Tongue (tissue), 2 donors: ENCODE measurements around the gene LRRC23. TPM values are rescaled to one million over a fixed set of nuclear protein-coding genes. Genes with fewer than 3 reads are reported as not detected.
"Not testable (repeated sequence)": the region's sequence is repeated elsewhere in the genome, so short reads cannot be mapped to it uniquely, and the experiment has no call there.

Experiments used
- DNase-seq: peaks from one replicate; pipeline ENCODE4 v3.0.0-alpha.2; 2015
- total RNA-seq: library from RNA; depleted of rRNA; stranded (reverse); fragments of >200 nt; gene quantifications from one replicate; pipeline ENCODE4 v1.2.3, GENCODE V29; 2014

The LRRC23 gene, protein sequence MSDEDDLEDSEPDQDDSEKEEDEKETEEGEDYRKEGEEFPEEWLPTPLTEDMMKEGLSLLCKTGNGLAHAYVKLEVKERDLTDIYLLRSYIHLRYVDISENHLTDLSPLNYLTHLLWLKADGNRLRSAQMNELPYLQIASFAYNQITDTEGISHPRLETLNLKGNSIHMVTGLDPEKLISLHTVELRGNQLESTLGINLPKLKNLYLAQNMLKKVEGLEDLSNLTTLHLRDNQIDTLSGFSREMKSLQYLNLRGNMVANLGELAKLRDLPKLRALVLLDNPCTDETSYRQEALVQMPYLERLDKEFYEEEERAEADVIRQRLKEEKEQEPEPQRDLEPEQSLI
- 5.9 TPM for total RNA-seq

DNA sequence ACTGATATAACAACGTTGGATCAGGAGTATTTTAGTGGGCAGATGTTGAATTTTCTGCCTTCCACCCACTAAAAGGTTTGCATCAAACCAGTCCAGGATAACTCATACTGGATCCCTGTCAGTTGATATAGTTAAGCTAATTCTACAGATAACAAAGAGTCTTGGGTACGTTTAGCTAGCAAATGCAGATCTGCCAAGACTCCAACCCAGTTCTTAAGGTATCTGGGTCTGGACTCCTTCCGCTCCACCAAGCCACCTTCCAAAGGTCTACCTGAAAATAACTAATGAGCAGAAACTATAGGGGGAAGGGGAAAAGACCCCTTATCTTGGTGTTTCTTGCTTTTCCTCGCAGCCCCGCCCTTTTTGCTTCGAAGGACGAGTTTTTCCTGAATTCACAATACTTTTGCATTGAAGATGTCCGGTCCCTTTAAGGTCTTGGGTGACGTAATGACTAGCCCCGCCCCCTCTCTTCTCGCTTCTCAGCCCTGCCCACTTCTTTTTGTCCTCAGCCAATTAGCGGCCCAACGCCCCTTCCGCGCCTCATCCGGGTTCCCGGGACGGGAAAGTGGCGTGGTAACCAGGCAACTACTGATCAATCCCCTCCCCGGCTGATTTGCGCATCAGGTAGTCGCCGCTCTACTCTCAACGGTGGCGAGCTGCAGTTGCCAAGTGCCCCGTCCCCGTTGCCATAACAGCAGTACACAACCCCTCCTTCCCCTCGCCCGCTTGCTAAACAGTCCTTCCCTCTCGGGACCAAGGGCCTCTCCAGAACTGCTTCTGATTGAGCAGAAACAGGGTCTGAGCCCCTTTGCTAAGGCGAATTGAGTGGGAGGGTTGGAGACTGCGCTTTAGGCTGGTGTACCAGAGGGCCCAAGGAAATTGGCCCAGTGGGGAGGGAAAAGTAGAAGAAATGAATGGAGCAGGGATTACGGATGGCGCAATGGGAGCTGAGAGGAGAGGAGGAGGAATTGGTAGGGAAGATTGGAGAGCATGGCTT lies at the start of gene LRRC23:
LRRC23 (plus strand) TSS at position 543 of the 997 bp plus-strand sequence. CDS start 812 bp downstream, outside the sequence.
- DNase-seq: peak; percentile 99

DNA sequence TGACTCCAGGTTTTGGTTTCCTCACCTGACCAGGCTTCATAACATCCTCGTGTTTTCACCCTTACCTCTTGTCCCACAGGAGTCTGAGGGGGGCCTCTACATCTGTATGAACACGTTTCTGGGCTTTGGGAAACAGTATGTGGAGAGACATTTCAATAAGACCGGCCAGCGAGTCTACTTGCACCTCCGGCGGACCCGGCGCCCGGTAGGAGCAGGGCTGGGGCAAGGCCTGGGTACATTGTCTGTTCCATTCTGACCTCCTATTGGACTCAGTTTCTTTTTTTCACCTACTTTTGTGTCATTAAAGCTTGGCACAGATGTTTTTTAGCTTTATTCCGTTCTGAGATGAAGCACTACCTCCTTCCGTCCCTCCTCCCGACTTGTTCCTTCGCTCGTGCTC lies 49.3 kb upstream of the LRRC23 start:
- DNase-seq: no peak

DNA sequence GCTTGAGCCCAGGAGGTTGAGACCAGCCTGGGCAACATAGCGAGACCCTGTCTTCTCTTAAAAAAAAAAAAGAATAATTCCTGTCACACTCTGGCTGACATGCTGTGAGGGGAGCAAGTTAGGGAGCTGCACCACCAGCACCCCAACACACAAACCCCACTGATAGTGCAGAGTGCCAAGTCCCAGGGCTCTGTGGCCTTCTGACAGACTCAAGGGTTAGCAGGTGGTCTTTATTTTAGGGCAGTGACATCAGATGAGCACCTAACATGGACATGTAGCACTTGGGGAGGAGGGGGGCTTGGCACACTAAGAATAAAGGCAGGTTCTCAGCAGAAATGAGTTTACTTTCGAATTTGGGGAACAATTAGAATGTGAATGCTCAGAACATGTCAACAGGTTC lies 45.8 kb upstream of the LRRC23 start:
- DNase-seq: peak; percentile 67

DNA sequence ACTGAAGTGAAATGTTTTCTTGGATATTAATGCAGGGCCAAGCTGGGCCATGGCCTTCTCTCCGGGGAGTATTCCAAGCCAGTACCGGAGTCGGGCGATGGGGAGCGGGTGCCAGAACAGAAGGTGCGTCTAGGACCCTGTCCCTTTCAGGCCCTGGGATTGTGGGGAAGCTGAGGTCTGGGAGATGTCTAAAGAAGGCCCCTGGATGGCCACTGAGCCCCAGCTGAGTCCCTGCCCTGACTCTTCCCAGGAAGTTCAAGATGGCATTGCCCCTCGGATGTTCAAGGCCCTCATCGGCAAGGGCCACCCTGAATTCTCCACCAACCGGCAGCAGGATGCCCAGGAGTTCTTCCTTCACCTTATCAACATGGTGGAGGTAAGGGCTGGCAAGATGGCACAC lies 44.5 kb upstream of the LRRC23 start:
- DNase-seq: no peak

DNA sequence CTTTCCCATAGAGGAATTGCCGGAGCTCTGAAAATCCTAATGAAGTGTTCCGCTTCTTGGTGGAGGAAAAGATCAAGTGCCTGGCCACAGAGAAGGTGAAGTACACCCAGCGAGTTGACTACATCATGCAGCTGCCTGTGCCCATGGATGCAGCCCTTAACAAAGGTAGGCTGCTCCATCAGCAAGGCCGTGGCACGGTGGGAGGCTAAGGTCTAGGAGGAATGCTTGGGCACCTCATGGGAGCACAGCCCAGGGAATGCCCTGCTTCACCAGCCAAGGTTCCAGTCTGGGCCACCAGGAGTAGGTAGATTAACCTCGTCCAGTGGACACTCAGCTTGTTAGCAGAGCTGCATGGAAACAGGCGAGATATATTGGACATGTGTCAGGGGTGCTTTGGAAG lies 43.7 kb upstream of the LRRC23 start:
- DNase-seq: no peak

DNA sequence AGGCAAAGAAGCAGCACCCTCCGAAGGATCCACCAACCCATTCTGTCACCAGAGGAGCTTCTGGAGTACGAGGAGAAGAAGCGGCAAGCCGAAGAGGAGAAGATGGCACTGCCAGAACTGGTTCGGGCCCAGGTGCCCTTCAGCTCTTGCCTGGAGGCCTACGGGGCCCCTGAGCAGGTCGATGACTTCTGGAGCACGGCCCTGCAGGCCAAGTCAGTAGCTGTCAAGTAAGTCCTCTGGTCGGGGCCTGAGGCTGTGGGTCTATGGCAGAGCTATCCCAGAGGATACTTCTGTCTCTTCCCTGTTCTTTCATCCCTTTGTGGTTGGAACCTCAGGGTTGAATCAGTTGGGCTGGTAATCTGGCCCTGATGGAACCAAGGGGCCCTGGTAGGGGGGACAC lies 43.2 kb upstream of the LRRC23 start:
- no peak for DNase-seq

DNA sequence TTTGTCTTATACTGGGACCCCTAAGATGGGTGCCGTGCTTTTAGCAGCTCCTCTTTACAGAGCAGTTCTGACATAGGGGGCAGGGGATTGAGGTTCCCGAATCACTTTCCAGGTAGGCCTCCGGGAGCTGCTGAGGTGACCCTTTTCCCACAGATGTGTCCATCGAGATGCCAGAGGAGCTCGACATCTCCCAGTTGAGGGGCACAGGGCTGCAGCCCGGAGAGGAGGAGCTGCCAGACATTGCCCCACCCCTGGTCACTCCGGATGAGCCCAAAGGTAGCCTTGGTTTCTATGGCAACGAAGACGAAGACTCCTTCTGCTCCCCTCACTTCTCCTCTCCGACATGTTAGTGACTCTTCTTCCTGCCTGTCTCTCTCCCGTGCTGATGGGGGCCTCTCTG lies 41.6 kb upstream of the LRRC23 start:
- no peak for DNase-seq

DNA sequence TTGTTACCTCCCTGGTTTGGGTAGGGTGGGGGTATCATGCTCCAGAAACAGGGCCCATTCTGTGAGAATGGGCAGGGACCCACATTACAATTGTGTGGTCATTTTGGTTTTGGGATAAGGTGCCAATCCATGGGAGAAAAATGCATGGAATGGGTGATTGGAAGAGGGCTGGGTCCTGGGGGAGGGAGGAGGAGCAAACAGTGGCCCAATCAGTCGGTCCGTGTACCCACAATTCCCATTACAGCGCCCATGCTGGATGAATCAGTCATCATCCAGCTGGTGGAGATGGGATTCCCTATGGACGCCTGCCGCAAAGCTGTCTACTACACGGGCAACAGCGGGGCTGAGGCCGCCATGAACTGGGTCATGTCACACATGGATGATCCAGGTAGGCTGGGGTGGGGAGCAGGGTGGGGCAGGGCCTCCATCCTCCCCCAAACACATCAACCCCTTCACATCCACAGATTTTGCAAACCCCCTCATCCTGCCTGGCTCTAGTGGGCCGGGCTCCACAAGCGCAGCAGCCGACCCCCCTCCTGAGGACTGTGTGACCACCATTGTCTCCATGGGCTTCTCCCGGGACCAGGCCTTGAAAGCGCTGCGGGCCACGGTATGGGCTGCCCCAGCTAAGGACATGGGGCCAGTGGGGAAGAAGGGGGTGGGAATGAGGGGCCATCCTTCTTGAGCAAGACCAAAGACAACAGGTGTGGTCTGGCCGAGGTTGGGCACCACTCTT lies 40.9 kb upstream of the LRRC23 start:
- no peak for DNase-seq

DNA sequence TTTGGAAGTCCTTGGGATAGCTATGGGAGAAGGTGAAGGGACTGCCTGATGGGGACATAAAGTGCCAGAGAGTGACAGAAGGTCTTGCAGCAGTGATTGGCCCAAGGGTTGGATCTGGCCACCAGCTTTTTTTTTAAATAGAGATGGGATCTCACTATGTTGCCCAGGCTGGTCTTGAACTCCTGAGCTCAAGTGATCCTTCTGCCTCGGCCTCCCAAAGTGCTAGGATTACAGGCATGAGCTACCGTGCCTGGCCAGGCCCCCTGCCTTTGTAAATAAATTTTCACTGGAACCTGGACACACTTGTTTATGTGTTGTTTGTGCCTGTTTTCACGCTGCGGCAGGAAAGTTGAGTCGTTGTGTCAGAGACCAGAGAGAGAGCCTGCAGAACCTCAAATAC lies 39.3 kb upstream of the LRRC23 start:
- not testable (repeated sequence) for DNase-seq

DNA sequence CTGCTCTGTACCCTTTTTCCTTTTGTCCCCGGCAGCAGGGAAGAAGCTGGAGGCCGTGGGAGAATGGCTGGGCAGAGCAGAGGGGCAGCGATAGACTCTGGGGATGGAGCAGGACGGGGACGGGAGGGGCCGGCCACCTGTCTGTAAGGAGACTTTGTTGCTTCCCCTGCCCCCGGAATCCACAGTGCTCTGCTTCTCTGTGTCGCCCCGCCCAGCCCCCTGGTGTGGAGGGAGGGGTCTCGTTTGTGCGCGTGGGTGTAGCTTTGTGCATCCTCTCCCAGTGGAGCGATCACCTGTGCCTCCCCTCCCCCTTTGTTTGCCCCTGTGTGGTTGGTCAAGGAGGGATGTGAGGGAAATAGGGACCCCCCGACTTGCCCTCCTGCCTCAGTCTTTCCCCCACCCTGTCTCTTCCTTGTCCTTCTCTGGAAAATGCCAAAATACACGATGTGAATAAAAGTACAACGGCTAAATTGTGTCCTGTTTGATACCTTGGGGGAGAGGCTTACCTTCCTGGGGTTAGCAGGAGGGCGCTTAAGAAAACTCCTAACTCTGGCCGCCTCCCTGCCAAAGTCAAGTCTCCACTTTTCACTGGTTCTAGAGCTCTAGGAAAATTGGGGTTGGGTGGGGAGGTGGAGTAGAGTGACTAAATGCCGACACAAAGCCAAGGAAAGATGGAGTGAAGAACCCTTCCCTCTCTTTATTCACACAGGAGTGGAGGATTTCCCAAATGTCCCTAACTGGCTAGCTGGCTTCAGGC lies 38.3 kb upstream of the LRRC23 start:
- no peak for DNase-seq

DNA sequence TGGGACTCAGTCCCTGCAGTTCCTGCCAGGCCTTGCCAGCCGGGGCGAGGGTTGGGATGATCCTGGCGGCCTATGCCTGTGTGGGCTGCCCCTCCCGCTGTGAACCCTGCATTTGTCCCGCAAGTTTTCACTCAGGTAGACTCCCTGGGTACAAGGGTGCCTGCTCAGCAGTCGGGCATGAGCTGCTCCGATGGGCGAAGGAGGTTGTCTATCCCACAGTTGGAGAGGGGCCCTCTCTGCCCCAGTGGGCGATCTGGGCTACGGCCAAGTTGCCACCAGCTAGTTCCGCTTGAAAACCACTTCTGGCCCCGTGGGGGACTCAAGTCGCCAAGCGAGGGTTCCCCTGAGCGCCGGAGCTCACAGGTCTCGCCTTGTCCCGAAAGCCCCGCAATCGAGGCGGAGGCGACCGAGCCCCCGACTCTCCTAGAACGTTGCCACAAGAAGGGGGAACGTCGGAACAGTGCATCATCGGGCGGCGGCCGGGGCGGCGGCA lies 37.7 kb upstream of the LRRC23 start:
- no peak for DNase-seq

DNA sequence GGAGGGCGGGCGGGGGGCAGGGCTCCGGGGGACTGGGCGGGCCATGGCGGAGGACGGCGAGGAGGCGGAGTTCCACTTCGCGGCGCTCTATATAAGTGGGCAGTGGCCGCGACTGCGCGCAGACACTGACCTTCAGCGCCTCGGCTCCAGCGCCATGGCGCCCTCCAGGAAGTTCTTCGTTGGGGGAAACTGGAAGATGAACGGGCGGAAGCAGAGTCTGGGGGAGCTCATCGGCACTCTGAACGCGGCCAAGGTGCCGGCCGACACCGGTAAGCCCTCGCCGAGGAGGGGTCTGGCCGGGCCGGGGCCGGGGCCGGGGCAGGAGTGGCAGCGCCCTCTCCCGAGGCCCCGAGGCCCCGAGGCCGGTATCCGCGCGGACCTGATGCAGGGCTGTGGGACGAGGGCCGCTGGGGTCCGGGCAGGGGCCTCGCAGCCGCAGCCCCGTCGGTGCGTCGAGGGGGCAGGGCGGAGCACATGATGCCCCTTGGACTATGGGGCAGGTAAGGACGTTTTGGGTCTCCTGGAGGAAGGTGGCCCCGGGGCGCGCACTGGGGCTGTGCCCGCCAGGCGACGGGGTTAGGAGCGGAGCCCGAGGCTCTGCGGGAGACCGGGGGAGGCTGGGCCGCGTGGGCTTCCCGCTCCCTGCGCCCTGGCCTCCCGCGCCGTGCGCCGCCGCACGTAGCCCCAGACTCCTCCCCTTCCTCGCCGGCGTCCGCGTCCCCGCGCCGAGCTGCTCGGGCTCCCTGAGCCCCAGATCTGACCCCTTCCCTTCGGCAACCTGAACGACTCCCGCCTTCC lies 37.0 kb upstream of the LRRC23 start, which contains the start of gene TPI1:
TPI1 (plus strand) TSS at position 119 of the 798 bp plus-strand sequence; CDS start at position 155, 36 bp downstream.
- peak; percentile 93 for DNase-seq

DNA sequence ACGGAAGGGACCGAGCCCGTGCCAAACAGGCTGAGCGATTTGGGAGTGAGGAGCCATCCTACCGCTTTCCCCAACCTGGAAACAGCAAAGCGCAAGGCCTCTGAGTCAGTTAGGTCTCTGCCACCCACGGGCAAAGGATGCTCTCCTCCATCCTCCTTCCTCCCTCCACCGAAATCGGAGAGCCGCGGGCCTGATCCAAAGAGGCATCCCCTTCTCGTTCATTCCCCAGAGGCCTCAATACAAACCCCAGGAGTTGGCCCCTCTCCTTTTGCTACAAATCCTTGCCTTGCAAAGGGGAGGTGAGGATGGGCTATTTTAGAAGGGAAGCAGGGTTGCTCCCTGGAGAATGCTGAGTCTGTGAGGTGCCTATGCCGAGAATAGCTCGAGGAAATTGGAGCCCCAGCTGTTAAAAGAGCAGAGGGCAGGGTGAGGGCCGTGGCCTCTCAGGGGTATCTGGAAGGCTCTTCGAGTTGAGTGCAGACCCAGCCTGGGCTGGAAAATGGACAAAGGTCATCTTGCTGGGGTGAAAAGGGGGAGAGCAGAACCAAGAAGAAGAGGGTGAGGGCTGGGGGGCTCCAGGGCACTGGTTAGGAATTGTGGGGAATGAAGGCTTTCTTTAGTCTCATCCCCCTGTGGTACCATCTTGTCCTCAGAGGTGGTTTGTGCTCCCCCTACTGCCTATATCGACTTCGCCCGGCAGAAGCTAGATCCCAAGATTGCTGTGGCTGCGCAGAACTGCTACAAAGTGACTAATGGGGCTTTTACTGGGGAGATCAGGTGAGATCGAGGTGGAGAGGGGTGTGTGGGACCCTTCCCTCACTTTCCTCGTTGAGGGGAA lies 36.2 kb upstream of the LRRC23 start:
- peak; percentile 65 for DNase-seq

DNA sequence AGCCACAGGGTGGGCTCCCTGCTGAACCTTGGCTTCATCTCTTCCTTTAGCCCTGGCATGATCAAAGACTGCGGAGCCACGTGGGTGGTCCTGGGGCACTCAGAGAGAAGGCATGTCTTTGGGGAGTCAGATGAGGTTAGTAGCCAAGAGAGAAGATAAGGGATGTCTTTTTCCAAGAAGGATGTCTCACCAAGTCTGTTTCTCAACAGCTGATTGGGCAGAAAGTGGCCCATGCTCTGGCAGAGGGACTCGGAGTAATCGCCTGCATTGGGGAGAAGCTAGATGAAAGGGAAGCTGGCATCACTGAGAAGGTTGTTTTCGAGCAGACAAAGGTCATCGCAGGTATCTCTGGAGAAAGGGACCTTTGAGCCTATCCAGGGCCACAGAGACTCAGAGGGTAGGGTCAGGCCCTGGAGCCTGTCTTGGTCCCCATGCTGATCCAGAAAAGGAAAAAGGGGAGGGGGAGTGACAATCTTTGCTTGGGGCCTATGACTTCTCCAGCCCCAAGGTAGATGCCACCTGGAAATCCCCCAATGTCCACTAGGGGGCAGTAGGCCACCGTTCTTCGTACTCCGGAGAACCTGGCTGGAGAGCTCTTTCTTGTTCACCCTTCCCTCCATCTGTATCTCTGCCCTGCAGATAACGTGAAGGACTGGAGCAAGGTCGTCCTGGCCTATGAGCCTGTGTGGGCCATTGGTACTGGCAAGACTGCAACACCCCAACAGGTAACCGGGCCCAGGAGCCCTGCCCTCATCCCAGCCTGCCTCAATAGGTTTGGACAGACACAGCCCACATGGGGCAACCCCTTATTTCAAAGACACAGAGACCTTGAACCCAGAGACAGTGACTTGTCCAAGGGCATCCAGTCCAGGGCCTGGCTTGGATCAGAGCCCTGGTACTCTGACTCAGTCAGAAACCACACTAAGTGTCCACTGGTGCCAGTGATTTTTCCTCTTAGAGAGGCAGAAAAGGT lies 35.3 kb upstream of the LRRC23 start:
- DNase-seq: peak; percentile 91

DNA sequence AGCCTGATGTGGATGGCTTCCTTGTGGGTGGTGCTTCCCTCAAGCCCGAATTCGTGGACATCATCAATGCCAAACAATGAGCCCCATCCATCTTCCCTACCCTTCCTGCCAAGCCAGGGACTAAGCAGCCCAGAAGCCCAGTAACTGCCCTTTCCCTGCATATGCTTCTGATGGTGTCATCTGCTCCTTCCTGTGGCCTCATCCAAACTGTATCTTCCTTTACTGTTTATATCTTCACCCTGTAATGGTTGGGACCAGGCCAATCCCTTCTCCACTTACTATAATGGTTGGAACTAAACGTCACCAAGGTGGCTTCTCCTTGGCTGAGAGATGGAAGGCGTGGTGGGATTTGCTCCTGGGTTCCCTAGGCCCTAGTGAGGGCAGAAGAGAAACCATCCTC lies 34.3 kb upstream of the LRRC23 start:
- not testable (repeated sequence) for DNase-seq

DNA sequence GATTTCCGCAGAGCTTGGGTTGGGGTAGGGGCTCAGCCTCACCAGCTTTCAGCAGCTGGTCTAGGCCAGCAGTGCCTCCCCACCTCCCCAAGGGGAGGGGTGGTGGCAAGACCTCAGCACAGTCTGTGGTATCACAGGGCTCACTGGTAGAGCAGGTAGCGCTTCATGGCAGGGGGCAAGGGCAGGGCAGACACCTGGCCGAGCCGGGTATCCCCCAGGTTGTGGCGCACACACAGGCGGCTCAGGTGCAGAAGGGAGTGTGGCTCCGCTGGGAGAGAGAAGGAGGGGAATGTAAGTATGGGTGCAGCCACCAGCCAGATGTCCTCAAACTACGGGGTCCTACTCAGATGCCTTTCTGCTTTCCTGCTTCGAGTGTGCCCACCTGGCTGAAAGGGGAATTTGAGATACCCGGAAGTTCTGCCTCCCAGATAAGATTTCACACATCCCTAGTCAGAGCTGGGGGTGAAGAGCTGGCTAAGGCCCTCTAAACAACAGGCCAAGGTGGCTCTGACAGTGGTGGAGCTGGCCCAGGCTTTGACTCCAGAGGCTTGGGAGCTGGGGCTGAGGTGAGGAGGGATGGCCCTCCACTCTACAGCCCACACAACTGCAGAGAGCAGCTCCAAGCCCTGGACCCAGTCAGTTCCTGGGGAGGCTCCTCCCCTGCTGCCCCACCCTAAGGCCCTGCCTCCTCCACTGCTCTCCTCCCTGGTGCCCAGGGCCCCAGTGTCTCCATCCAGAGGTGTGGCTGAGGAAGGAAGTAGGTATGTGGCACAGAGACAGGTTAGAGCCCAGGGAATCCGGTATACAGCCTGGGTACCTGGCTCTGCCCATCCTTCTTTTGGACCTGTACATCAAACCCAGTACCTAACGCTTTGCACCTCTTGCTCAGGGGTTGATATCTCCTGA lies 33.3 kb upstream of the LRRC23 start:
- no peak for DNase-seq
